CD4-positive, alpha-beta T cell (primary cell): ENCODE data around the gene GPR89A. TPM values are rescaled to one million over a fixed set of nuclear protein-coding genes. Genes with fewer than 3 reads are reported as not detected.

Experiments used
- ATAC-seq: fragments of 200-7000 bp; cut with Tn5 transposase; one replicate; pipeline ENCODE4 v1.10.0; 2022; ENCODE audit warnings: mild to moderate bottlenecking; ENCODE audit not compliant: poor library complexity
- CTCF ChIA-PET: fragments of 350-600 bp; sonication (Branson Sonifier 250); formaldehyde crosslinking; loops from one replicate; lab custom pipeline; 2021; ENCODE audit warnings: antibody characterized with exemption, inconsistent platforms; lab: Charles Lee
- POLR2A ChIA-PET: fragments of 350-600 bp; sonication (Branson Sonifier 250); formaldehyde crosslinking; loops from one replicate; lab custom pipeline; 2021; ENCODE audit warnings: antibody characterized with exemption, inconsistent platforms; lab: Charles Lee
- DNase-seq, 14 experiments: peaks; one replicate each; pipeline ENCODE4 v3.0.0-alpha.2; 2013 to 2020; ENCODE audit warnings: mixed read lengths in 2 of 14
- H3K27ac ChIP-seq, 2 donors: one replicate each; pipeline versions ENCODE4 v1.5.1 to v1.7.0; 2013; ENCODE audit warnings: low read length in 2 of 2, low read depth in 1 of 2, mild to moderate bottlenecking in 1 of 2
- H3K27me3 ChIP-seq, 2 experiments: 1 replicate in 1 of 2; 2 replicates in 1 of 2; pipeline versions ENCODE4 v1.6.1 to v1.7.0; 2013; ENCODE audit warnings: low read length in 2 of 2, control low read depth in 1 of 2, mild to moderate bottlenecking in 1 of 2, moderate library complexity in 1 of 2; ENCODE audit not compliant: insufficient read depth in 2 of 2, control insufficient read depth in 1 of 2
- H3K36me3 ChIP-seq: one replicate; pipeline ENCODE4 v1.6.1; 2013; ENCODE audit warnings: low read length, control low read depth; ENCODE audit not compliant: insufficient read depth
- H3K4me1 ChIP-seq: one replicate; pipeline ENCODE4 v1.6.1; 2013; ENCODE audit warnings: low read length, control low read depth; ENCODE audit not compliant: insufficient read depth
- H3K4me3 ChIP-seq: one replicate; pipeline ENCODE4 v1.5.1; 2013; ENCODE audit warnings: mild to moderate bottlenecking, low read length, moderate library complexity
- H3K9me3 ChIP-seq, 2 experiments: 1 replicate in 1 of 2; 2 replicates in 1 of 2; pipeline versions ENCODE4 v1.6.1 to v1.7.0; 2013; ENCODE audit warnings: low read length in 2 of 2, mild to moderate bottlenecking in 2 of 2, control low read depth in 1 of 2, moderate library complexity in 1 of 2; ENCODE audit not compliant: control insufficient read depth in 1 of 2, insufficient read depth in 1 of 2
- H3K27ac Mint-ChIP-seq: one replicate; pipeline ENCODE4 v1.8.0; 2020; ENCODE audit warnings: mixed read lengths
- H3K27me3 Mint-ChIP-seq: one replicate; pipeline ENCODE4 v1.8.0; 2021; ENCODE audit warnings: mixed read lengths
- H3K36me3 Mint-ChIP-seq: one replicate; pipeline ENCODE4 v1.8.0; 2021; ENCODE audit warnings: low read depth, mixed read lengths
- H3K4me1 Mint-ChIP-seq: one replicate; pipeline ENCODE4 v1.8.0; 2021; ENCODE audit warnings: low read depth, mixed read lengths
- H3K4me3 Mint-ChIP-seq: one replicate; pipeline ENCODE4 v1.8.0; 2020; ENCODE audit warnings: mild to moderate bottlenecking, mixed read lengths
- H3K9me3 Mint-ChIP-seq: one replicate; pipeline ENCODE4 v1.8.0; 2020; ENCODE audit warnings: mixed read lengths
- intact Hi-C, 2 experiments: fragments of 100-400 bp; cut with DNase I in 1 of 2; cut with micrococcal nuclease in 1 of 2; formaldehyde crosslinking; loops; one replicate each; pipeline versions ENCODE4 v1.15.1 to v1.9.0; 2023 to 2025; cut with DNase I, micrococcal nuclease
- total RNA-seq, 174 experiments: library from RNA in 2 of 174; stranded (reverse) in 2 of 174; gene quantifications; one replicate each; pipeline ENCODE4 v1.2.3 and lab custom pipeline; 2021 to 2026
- TF ChIP-seq, protein P1 (sequence below): fragments of 200-600 bp; IDR thresholded peaks from one replicate; pipeline ENCODE4 v1.8.0; 2022; ENCODE audit warnings: antibody characterized with exemption, mild to moderate bottlenecking

GPR89A gene
- total RNA-seq, 2 experiments from 2014 or later = 23.8 to 25.2 TPM

DNA sequence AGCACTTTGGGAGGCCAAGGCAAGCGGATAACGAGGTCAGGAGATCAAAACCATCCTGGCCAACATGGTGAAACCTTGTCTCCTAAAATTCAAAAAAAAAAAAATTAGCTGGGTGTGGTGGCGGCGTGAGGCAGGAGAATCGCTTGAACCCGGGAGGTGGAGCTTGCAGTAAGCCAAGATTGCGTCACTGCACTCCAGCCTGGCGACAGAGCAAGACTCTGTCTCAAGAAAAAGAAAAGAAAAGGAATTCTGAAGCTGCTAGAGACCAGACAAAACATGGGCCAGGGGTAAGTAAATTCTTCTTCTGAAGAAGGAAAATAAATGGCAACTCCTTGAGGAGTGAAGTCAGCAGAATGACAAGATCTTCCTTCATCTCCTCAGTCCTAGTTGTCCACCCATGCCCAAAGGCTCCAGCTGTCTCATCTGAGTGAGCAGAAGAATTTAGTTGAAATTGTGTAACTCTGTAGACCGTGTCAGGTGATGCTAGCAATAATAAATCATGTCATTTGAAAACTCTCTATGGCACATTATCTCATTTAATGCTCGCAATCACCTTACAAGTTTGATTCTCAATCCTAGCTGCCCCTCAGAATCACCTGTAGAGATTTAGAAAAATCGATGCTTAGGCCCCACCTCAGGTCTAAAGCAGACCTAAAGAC, 85.1 kb downstream of the GPR89A start:
- POLR2A ChIA-PET = no interaction called here
- Histone ChIP-seq H3K27ac (no peak overlapping the region), H3K9me3 (no peaks in the 10 kb centered on the region), H3K36me3 (no peaks in the 10 kb centered on the region), H3K27me3 (no peaks in the 10 kb centered on the region), H3K4me1 (peaks cover 26% of the 10 kb centered on the region), H3K4me3 (no peak overlapping the region)
- DNase-seq (no peak), ATAC-seq (no peak)
- no peak overlapping the region for H3K27ac Mint-ChIP-seq
- intact Hi-C loops = no loop called here
- H3K4me3 Mint-ChIP-seq = no peak overlapping the region
- TF ChIP-seq, protein P1, sequence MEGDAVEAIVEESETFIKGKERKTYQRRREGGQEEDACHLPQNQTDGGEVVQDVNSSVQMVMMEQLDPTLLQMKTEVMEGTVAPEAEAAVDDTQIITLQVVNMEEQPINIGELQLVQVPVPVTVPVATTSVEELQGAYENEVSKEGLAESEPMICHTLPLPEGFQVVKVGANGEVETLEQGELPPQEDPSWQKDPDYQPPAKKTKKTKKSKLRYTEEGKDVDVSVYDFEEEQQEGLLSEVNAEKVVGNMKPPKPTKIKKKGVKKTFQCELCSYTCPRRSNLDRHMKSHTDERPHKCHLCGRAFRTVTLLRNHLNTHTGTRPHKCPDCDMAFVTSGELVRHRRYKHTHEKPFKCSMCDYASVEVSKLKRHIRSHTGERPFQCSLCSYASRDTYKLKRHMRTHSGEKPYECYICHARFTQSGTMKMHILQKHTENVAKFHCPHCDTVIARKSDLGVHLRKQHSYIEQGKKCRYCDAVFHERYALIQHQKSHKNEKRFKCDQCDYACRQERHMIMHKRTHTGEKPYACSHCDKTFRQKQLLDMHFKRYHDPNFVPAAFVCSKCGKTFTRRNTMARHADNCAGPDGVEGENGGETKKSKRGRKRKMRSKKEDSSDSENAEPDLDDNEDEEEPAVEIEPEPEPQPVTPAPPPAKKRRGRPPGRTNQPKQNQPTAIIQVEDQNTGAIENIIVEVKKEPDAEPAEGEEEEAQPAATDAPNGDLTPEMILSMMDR = no peak
- no peaks in the 10 kb centered on the region for H3K9me3 Mint-ChIP-seq
- CTCF ChIA-PET = no interaction called here
- H3K27me3 Mint-ChIP-seq = no peaks in the 10 kb centered on the region
- peaks cover 20% of the 10 kb centered on the region for H3K4me1 Mint-ChIP-seq
- no peaks in the 10 kb centered on the region for H3K36me3 Mint-ChIP-seq

DNA sequence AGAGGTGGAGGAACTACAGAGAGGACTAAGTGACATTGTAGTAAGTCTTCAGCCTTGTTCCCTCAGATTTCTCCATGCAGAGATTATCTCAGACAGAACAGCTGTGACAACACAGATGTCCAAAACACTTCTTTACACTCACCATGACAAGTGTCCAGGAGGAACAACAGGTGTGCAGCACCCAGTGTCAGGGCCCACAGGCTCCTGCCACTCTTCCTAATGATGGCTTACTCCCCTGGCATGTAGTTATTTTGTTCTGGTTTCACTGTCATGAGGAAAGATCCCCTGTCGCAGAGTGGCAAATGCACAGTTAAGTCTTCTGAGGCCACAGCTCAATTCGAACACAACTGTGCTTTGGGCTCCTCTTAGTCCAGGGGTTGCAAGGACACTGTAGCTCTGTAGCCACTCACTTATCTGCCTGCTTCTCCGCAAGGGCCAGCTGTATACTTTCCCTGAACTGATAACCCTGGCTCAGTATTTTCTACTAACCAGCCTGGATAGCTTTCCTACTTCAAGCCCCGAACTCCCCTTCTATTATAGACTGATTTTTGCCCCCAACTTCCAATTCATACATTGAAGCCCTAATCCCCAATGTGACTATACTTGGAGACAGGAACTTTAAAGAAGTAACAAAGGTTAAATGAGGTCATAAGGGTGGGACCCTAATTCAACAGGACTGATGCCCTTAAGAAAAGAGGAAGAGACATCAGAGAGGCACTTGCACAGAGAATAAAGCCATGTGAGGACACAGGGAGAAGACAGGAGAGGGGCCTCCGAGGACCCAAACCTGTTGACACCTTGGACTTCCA, 88.2 kb downstream of the GPR89A start:
- no peaks in the 10 kb centered on the region for H3K36me3 Mint-ChIP-seq
- ChIA-PET CTCF (no interaction called here), POLR2A (no interaction called here)
- H3K27ac Mint-ChIP-seq = no peak overlapping the region
- DNase-seq (no peak), ATAC-seq (no peak)
- TF ChIP-seq, protein P1 = no peak
- intact Hi-C loops = no loop called here
- no peaks in the 10 kb centered on the region for H3K27me3 ChIP-seq
- H3K4me1 Mint-ChIP-seq = peaks cover 2% of the 10 kb centered on the region
- H3K4me3 ChIP-seq = no peak overlapping the region
- H3K9me3 Mint-ChIP-seq = no peaks in the 10 kb centered on the region
- no peak overlapping the region for H3K27ac ChIP-seq
- H3K36me3 ChIP-seq = no peaks in the 10 kb centered on the region
- H3K4me1 ChIP-seq = peaks cover 3% of the 10 kb centered on the region
- H3K4me3 Mint-ChIP-seq = no peak overlapping the region
- no peaks in the 10 kb centered on the region for H3K9me3 ChIP-seq
- H3K27me3 Mint-ChIP-seq = no peaks in the 10 kb centered on the region

DNA sequence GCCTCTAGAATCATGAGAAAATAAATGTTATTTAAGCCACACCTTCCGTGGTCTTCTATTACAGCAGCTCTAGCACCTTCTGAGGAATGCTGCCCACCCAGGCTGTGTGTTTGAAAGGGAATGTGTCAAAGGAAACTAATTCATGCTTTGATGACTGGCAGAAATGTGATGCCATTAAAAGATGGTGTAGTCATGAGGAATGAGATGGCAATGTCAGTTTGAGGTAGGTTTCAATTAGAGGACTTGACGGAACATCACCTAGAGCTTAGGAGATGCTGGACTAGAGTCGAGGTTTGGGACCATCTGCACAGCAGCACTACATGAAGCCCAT, 88.8 kb downstream of the GPR89A start:
- Histone ChIP-seq H3K27me3 (no peaks in the 10 kb centered on the region), H3K9me3 (no peaks in the 10 kb centered on the region), H3K4me1 (no peaks in the 10 kb centered on the region), H3K4me3 (no peak overlapping the region), H3K27ac (no peak overlapping the region), H3K36me3 (no peaks in the 10 kb centered on the region)
- POLR2A ChIA-PET = no interaction called here
- Mint-ChIP-seq H3K27me3 (no peaks in the 10 kb centered on the region), H3K4me1 (no peaks in the 10 kb centered on the region), H3K36me3 (no peaks in the 10 kb centered on the region), H3K27ac (no peak overlapping the region), H3K9me3 (no peaks in the 10 kb centered on the region), H3K4me3 (no peak overlapping the region)
- CTCF ChIA-PET = no interaction called here
- DNase-seq = no peak
- TF ChIP-seq, protein P1 = no peak
- no peak for ATAC-seq
- intact Hi-C loops = no loop called here
